HG03175 (cell line): ENCODE data around the gene HOXA2.

ENCODE experiments used
- ATAC-seq: cut with Tn5 transposase; IDR thresholded peaks from one replicate; pipeline ENCODE4 v1.9.1; 2021; ENCODE audit warnings: mild to moderate bottlenecking, moderate library complexity; ENCODE audit not compliant: unreplicated experiment

Gene HOXA2

DNA sequence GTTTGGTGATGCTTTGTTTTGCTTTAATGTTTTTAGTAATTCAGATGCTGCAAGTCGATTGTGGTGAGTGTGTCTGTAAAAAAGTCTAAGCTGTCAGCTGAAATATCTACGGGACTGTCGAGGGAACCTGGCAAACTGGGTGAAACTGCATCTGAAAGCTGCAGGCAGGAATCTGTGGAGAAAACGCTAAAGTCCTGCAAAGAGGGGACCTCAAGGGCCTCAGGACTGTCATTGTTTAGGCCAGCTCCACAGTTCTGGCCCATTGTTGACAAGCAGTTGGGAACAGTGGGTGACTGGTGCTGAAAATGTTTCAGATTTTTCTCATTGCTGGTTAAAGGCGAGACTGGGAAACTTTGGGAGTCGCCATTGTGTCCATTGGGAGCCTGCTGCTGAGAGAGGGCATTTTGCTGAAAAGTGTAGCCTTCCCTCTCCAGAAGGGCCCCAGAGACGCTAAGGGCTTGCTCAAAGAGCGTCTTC, 1.8 kb downstream of the HOXA2 start:
- no peak for ATAC-seq

DNA sequence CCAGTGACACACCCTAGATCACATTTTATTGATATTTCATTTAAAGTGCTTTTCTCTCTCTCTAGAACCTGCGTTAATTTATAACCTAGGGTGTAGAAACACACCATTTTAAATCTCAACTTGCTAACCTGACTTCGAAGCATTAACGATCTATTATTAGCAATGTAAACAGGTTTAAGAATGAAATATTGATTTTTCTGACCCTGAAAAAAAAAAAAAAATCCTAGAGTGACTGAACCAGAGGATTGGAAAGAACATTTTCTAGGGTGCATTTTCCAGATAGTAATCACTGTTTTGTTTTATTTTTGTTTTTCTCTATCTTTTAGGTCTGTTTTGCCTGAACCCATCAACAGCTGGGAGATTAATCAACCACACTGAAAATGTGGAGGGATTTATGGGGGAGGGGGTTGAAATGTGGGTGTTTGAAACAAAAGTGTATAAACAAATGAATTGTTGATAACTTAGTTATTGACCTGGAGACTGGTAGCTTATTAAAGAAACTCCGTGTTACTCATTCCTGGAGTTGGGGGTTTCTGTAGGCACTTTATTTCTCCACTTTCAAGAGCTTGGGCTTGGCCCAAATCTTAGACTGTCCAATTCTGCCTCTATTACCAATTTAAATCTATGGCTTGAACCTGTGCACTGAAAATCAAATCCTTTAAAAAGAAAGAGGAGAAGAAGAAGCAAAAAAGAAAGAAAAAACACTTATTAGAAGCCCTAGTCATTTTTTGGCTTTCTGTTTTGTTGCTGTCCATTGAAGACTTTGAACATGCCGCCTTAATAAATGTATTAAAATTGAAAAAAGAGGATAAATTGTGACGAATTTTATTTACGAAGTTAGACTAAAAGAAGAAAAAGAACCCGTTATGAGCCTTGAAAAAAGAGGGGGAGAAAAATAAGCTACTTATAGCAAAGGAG, 2.8 kb downstream of the HOXA2 start:
- no peak for ATAC-seq

DNA sequence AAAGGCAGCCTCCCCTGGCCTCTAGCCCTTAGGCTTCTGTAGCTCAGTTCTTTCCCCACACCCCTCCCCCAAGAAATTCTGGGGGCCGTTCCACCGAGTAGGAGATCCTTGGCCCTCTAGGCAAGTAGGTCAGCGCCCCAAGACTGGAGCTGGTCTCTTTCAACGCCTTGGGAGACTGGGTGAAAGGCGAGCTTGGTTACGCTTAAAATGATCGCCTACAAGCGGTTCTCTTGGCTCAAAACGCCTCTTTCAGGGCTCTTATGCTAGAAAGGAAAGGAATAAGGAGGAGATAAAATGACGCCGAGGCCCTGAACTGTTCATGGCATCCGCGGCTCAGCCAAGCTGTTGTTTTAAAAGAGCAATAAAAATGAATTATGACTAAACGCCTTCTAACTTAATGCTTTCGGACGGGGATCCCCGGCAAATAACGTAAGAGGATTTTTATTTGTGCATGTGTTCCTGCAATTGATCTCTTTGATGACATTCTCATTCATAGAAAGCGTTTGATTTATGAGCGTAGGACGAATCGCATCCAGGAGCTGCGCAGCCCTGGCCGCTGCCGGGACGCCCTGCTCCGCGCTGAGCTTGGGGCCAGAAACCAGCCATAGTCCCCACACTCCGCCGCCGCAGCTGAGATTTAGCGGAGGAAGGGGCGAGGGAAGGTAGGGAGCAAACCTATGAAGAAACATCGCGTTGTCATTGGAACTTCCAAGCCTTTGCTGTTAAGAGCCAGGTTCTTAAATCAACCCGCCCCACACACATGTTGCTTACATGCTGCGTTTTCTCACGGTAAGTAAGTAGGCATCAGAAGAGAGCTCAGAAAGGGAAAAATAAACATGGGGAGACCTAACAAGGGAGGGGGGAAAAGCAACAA, 3.7 kb downstream of the HOXA2 start:
- ATAC-seq, result no peak

DNA sequence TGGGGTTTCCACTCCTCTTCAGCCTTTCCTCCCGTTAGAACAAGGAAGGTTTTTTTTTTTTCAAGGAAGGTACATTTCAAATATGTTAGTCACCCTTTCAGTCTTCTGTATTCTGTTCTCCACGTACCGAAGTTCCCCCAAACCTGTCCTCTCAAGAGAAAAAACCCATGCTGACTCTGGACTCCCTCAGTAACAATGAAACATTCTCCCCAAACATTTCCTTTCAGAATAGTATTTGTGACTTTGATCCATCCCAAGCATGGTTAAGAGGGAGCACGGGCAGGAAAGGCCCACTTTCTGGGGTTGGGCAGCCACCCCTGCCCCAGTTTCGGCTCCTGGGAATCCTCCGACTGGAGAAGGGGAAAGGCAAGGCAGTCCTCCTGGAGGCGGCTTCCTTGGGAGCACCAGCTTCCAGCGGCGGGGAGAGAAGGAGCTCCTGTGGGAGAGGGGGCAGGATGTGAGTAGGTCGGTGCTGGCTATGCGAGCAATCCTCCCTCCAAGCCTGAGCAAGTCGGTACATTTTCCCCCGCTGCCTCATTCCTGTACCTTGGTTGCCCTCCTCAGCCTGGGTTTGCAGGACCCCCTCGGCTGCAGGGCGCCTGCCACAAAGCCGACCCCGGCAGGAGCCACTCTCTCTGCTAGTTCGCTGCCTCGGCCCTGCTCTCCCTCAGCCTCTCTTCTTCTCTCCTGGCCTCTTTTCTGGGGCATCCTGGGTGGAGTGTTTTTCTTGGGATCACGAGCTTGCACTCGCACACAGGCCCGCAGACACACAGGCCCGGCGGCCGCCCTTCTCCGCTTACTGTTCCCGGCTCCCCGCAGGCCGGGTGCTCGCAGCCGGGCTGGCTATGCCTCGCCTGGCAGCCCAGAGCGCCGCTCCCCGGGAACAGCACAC, 4.6 kb downstream of the HOXA2 start:
- ATAC-seq, result no peak

DNA sequence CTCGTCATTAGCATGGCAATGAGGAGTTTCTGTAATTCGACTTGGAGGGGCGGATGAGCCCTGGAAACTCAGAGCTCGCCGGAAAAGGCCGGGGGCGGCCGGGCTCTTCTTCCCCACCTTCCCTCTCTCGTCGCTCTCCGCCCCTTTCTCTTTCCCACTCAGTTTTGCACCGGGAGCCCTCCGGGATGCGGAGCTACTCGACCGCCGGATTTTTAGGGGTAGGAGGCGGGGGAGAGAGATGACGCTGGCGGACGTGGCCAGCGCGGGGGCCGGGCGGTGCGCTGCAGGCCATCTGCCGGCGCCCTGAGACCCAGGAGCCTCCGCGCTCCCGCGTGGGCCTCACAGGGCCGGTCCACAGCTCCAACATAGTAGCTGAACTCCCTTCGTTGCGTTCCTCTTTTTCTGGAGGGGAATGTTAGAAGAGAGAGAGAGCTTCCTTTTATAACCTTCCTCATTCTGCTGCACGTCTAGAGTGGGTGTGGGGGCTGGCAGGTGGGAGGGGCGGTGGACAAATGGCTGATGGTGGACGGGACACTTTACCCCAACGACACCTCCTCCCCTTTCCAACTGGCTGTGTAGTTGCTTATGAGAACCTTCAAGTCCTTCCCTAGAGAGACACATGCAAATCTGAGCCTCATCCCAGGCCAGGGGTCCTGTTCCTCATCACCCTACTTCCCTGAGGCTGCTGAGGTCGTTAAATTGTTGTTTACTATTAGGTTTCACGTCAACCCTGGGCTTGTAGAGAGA, 5.5 kb downstream of the HOXA2 start:
- ATAC-seq, result no peak

DNA sequence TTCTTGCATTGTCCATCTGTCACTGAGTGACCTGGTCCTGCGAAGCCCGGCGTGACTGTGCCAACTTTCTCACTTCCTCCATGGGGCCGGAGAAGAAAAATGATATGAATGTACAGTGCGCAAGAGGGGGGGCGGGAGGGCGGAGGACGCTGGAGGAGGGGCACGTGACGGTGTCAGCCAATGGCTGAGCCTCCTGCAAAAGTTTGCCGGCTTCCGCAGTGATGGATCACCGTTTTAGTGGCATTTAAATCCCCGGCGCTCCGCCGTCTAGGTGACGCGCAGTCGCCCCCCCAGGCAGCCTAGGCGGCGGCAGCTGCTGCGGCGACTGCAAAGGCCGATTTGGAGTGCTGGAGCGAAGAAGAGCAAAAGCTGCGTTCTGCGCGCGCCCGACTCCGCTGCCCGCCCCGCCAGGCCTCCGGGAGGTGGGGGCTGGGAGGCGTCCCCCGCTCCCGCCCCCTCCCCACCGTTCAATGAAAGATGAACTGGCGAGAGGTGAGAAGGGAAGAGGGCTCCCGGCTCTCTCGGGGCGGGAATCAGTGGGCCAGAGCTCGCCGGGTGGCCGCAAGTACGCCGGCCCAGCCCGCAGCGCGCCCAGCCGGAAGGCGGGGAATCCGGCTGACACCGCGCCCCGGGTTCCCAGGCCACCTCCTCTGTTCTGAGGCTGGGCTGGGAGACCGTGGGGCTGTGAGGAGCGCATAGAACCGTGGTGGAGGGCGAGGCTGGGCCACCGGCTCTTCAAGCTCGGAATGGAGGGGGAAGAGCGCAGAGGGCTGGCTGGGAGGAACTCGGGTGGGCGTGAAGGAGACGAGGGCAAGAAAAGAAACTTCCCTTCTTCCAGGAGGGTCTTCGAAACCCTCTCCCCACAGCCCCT, 6.4 kb downstream of the HOXA2 start, which contains the start of gene HOXA1:
Gene HOXA1, minus strand, starts transcription at position 104 of the 871 bp plus-strand sequence. Its CDS starts 88 bp downstream, at position 16.
- ATAC-seq, result peak; percentile 88

DNA sequence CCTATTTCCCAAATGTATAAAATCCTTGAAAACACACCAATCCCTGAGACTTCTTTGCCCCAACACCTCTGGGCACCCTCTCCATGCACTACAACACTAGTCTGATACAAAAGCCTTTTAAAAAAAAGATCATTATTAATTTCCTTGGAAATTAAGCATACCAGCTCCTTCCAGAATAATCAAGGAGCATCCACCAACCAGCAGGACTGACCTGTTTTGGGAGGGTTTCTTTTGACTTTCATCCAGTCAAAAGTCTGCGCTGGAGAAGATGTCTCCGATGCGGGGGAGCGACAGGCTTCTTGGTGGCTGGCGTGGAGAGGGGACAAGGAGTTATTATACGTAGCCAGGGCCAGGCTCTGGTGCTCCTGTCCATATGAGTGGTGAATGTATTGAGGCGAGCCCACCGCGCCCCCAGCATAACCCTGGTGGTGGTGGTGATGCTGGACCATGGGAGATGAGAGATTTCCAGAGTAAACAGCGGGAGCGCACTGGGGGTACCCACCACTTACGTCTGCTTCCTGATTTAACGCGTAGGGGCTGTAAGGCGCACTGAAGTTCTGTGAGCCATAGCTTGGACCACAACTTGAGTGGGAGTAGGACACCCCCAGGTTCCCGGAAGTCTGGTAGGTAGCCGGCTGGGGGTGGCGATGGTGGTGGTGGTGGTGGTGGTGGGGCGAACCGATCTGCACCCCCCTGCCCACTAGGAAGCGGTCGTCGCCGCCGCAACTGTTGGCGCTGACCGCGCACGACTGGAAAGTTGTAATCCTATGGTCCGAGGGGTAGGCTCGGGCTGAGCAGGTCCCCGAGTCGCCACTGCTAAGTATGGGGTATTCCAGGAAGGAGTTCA, 7.2 kb downstream of the HOXA2 start:
- peak; percentile 16 for ATAC-seq

DNA sequence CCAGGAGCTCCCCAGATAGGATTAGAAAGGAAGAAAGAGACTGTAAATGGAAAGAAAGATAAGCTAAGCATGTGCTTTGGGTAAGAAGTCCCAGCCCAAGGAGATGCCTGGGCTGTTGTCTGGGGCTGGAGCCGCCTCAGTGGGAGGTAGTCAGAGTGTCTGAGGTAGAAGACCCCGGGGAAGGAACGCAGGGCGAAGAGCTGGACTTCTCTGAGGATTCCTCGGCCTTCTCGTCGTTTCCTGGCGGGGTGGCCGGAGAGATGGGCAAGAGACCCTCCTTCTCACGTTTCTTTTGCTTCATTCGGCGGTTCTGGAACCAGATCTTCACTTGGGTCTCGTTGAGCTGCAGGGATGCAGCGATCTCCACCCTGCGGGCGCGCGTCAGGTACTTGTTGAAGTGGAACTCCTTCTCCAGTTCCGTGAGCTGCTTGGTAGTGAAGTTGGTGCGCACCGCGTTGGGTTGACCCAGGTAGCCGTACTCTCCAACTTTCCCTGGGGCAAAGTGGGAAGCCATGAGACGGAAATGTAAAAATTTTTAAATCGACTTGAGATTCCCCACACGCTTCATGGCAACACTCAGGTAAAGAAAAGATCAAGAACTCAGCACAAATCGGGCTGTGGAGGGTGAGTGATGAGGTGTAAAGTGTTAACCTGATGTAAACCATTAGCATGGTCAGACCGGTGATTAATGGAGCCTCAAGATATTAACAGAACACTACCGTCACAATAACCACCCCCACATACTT, 8.0 kb downstream of the HOXA2 start:
- ATAC-seq, result no peak

DNA sequence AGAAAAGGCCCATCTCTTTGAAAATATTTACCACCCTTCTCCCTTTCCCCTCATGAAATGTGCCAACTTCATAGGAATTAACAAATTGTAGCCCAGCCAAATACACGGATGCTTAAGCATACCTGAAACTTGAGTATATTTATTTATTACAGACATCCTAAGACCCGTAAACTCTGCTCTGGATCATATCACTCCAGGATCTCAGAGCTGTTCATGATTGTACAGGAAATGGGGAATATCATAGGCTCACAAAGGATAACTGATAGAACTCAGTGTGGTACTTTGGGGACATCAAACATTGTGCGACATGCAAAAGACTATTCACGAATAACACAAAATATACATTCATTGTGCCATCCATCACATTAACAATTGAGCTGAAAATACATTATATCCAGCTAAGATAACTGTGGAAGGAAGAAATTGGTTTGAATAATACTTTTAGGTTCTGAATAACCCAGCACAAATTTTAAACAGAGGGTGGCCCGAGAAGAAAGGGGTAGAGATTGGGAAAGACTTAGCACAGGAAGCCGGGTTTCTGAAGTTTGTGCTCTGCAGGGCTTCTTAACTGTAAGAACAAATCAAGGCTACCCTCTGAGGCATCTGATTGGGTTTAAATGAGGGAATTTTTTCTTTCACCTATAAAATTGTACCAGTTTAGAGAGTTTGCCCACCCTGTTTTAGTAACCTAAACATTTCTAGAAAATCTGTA, 9.1 kb downstream of the HOXA2 start:
- ATAC-seq, result no peak

DNA sequence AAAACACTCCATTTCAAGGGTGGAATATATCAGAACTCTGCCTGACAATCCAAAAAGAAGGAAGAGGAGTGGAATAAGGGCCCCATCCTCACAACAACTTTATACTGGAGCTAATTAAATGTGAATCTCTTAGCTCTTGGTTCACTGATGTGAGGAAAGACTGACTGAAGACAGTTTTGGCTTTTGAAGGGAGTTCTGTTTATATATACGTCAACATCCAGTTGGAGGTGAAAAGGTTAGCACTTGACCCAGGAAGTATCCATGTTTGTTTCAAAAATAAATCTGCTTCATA, 9.7 kb downstream of the HOXA2 start:
- ATAC-seq, result no peak

DNA sequence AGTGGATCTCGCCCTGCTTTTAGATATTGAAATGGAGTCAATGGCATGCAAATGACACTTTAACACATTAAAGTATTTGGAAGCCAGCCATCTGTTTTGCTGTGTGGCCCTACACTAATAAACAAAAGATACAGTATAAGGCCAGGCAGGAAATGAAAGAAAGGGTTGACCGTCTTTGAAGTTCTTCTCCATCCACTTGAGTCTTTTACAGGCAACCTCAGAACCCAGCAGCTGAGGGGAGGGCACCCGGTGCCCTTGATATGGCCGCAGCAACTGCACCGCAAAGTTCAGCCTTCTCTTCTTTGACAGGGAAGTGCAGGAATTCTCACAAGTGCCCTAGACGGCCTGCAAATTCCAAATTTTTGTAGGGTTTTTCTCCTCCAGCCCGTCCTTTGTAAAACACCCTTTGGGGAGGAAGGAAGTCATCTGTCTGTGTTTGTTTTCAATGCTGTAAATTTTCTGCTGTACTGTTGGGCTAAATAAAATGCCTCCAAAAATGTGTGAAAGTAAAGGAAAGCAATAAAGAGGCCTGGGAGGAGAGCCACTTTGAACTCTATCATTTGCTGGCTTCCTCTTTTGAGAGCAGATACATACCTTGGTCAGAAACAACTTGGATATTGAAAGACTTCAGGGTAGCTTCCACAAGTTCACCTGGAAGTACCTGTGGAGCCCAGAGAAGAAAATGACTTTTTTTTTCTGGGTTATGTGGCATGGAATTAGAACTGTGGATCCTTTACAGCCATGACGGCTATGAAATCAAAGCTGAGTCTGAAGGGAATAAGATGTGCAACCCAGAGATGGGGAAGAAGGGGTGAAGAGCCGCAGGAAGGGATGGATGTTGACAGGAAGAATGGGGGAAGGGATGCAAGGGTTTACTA, 10.3 kb downstream of the HOXA2 start:
- no peak for ATAC-seq

DNA sequence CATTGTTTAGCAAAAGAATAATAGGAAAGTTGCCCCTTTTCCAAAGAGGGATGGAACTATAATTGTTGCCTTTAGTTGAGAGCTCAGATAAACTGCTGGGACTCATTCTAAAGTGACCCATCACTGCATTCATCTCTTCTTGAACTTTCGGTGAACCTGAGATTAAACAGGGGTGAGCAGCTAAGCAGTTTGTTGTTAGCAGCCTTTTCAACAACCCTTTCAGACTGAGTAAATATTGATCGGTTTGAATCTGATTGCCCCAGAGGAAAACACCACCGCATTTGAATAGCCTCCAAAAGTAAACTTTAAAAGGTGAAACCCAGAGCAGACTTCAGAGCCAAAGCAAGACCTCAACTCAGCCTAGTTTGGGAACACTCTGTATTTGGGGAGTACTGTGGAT, 11.4 kb downstream of the HOXA2 start:
- ATAC-seq, result no peak

DNA sequence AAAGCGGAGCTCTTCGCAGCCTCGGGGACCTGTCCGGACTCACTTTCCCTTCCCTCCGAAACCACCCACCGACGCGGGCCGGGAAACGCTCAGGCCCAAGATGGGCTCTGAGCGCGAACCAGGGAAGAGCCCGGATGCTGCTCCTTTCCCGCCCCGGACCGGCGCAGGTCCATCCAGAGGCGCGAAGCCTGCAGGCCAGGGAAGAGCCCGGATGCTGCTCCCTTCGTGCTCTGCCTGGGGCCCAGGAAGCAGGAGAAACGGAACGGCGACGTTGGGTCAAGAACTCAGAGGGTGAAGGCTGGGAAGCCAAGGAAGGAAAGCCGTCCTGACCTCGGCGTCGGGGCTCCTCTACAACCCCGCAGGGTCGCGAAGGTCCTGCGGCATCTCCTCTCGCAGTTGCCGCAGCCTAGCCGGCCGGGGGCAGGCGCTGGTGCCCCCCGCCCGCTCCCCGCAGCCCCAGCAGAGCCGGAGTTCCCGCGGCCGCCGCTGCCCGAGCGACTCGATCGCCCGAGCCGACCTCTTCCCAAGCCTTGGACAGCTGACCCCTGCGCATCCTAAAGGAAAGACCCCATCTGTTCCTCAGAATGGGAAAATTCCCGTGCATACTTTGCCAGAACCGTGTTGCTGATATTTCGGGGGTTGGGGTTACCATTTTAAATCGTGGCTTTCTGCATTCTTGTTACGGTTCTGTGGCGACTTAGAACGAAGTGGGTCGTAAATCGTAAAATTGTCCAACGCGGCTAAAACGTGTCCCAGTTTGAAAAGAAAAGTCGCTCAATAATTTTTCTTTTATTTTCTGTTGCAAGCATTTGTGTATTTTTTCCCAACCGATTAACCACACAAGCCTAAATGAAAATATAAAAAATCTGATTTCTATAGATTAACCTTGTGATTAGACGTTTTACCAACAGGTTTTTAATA, 14.2 kb downstream of the HOXA2 start:
- no peak for ATAC-seq

DNA sequence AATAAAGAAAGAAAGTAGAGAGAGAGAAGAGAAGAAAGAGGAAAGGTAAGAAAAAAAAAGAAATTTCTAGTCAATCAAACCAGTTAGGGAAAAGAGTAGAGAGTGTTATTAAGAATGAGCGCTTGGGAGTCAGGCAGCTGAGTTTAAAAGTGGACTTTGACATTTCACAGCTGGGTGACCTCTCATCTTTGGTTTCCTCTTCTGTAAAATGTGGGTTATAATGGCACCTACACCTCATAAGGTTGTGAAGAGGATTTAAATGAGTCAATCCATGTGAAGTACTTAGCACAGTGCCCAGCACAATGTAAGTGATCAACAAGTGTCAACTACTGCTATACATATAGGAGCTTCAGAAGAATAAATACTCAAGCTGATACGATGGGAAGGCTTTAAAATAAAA, 18.8 kb downstream of the HOXA2 start:
- peak; percentile 88 for ATAC-seq

DNA sequence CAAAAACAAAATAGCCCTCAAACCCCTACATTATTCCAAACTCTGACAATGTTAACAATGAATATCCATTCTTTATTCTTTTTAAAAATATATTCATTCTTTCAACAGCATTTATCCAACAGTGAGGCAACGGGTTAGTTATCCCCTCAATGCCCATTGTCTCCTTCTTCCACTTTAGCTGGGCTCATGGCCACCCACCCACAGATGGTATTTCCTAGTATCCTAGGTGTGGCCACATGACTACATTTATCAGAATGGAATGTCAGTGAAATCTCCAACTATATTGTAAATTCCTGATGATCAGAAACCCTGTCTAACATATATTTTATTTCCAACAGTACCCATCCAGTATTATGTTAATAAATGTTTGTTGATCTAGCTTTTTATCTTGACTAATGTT, 20.3 kb downstream of the HOXA2 start:
- ATAC-seq, result no peak
